NK-92 (cell line): Measurements from ENCODE around the gene CLDN16.

Experiments
- DNase-seq: peaks from one replicate; lab custom pipeline; 2025; ENCODE audit not compliant: unreplicated experiment; lab: John Stamatoyannopoulos, UW

CLDN16 gene

DNA sequence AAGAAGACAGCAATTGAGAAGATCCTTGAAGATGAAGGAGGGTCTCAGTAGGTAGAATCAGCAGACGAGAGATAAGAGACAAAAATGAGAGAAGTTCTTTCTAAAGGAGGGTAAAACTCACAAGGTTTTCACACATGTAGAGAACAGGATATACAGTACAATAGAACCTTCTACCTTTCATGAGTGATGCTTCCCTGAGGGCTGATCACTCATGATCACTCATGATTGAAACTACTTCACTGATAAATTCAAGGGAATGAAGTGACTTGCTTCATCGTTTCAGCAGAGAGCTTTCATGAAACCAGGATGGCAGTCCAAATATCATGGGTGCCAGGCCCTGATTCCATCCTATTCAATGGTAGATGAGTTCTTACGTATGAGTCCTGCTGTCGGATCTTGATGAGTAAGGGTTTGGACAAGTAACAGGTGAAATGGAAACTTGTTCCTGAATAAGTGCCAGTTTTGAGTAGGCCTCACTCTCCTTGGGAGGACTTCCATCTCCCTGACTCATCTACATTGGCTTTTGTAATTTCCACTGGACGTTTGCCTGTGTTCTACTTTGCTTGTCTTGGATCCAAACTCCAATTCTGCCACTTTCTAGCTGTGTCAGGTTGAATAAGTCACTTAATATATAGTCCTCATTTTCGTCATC, 9.6 kb upstream of the CLDN16 start:
- DNase-seq = no peak

DNA sequence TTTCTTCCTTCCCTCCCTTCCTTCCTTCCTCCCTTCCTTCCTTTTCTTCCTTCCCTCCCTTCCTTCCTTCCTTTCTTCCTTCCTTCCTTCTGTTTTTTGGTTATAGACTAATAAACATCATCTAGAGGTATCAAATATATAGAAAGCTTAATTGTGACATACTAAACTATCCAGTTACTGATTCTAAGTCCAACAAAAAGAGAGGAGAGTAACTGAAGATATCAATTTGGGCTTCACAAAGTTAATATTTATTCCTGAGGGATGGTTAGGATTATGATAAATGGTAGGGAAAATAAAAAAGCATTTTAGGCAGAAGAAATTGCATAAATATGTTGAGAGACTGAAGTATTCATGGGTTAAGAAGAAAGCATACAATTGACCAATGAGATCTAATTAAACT, 7.8 kb upstream of the CLDN16 start:
- DNase-seq = no peak

DNA sequence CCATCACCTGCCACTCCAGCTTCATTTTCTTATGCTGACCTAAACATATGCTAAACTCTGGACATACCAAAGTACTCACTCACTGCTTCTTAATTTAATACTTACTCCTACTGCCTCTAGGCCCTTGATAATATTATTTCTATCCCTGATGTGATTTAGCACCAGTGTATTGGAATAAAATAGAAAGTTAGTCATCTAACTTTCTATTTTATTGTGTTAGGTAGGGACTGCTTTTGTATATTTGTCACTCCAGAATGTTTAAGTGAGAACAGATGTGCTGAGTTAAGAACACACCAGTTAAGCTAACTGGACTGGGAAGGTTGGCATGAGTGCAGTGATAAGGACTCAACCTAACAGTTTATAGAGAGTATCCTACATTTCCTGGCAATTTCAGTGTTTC, 6.5 kb upstream of the CLDN16 start:
- no peak for DNase-seq

DNA sequence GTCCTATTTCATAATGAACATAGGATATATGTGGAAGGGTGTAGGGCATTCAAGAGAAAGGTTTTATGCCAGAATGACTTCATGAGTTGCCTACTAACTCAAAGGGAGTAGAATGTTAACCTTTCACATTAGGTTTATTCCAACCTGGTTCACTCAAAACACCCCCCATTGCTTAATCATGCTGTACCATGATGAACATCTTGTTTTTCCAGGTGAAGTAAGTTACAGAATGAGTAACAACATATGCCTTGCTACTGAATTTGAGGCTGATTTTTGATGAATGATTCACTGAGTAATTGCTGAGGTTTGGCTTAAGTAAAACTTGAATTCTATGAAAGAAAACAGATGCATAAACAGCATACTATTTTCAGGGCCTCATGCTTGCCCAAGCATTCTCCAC, 5.9 kb upstream of the CLDN16 start:
- no peak for DNase-seq

DNA sequence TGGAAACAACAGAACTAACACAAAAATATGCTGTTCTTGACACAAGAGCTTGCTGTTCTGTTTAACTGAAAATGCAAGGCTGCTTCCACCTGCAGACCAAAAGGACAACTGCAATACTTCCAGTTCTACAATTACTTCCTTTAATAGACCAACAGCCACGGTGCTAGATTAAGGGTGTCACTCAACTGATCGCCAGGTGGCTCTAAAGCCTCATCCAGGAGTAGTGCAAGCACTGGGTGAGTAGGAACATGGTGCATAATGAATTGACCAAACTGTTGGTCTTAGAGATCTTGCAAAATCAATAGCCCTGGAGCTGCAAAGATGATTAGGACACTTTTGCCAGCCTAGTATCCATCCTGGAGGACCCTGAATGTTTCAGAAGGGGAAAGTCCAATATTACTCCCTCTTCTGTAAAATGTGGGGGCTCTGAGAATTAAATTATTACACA, 3.6 kb upstream of the CLDN16 start:
- DNase-seq = no peak

DNA sequence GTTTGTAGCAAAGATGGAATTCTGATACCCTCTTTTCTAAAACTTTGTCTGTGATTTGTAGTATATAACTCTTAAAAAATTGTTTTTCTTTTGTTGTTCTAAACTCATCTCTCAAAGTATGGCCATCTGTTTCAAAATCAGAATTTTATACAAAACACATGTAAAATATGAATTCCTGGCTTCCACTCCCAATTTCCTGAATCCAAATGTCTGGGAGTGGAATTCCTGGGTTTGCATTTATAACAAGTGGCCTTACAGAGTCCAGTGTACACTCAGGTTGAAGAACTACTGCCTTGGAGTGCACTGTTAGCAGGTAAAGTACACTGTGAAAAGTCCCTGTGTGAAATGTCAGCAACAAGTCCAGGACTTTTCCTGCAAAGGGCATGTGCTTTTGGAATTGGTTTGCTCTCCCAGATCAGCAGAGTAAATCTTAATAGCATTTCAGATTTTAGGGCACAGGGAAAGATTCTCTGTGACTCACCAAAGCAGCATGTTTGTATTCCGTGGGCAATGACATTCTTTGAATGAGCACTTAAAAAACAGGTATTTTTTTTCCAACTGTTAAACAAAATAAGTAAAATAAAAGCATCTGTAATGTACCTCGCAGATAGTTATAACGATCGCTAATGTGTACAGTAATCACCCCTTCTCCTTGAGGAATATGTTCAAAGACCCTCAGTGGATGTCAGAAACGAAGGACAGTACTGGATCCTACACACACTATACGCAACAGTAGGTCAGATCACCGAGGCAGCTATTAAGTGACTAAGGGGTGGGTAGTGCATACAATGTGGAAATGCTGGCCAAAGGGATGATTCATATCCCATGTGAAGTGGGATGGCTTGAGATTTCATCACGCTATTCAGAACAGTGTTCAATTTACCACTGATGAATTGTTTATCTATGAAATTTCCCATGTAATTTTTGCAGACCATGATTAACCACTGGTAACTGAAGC, 2.0 kb upstream of the CLDN16 start:
- DNase-seq = no peak

DNA sequence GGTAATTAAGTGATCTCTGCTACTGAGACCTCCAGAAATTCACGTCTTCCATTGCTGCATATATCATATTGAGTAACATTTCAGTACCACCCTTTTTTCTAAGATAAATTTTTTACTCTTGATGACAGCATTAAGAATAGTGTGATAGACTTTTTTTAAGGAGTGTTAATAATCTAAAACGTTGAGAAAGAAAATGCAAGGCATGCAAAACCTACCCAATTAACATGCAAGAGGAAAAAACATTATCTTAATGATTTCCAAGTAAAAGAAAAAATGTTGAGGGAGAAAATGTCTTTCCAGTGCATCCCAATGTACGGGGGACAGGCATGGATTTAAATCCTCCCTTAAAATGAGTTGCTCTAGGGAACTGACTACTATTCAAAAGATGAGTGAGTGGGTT, 740 bp downstream of the CLDN16 start:
- no peak for DNase-seq

DNA sequence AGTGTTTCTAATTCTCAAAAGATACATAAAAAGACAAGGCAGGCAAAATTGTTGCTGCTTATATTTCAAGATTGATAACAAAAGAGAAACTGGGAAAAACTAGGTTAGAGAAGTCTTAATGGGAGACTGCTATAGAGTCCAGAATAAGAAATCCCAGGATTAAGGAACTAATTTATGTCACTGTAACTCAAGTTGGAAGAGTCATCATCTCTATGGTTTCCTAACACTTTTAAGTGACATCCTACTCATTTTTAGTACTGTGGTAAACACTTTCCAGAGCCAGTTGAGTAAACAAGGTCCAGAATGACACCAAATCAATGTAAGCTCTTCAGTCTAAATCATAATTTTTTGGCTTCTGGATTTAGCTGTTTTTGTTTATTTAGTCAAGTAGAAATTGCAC, 8.0 kb downstream of the CLDN16 start:
- DNase-seq = no peak

DNA sequence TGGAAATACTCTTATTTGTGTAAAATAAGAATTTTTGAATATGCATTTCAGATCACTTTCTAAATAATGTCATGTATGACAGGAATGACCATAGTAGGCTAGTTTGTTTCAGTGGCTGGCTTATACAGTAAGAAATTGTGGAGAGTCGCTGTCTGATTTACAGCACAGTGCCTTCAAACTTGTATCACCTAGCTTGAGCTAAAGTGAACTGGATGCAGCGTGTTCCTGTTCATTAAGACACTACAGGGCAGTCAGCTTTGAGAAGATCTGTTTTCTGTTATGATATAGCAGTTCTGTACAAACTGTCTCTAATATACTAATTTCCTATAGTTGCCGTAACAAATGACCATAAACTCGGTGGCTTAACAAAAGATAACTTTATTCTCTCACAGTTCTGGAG, 9.9 kb downstream of the CLDN16 start:
- DNase-seq = no peak

DNA sequence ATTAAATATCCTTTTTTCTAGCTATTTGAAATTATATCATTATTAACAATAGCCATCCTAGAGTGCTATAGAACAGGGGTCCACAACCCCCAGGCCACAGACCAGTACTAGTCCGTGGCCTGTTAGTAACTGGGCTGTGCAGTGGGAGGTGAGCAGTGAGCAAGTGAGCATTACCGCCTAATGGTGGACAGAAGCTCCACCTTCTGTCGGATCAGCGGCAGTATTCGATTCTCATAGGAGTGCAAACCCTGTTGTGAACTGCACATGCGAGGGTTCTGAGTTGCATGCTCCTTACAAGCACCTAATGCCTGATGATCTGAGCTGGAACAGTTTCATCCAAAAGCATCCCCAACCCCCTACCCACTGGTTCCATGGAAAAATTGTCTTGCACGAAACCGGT, 11.7 kb downstream of the CLDN16 start:
- DNase-seq = no peak

DNA sequence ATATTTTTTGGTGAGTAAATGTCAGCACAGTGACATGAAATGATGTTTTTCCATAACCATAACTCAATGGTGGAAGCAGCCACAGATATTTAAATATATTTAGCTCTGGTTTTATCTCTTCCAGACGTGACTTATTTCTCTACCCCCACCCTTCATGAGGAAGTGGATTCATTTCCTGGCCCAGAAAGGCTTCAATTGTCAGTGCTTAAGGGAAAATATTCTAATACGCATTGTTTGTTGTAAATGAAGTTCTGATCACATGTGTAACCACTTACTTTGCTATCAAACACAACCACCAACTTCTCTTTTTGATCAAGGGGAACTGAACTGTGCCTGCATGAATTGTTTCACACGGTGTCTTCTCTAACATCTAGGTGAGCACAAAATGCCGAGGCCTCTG, 14.0 kb downstream of the CLDN16 start:
- DNase-seq = no peak

DNA sequence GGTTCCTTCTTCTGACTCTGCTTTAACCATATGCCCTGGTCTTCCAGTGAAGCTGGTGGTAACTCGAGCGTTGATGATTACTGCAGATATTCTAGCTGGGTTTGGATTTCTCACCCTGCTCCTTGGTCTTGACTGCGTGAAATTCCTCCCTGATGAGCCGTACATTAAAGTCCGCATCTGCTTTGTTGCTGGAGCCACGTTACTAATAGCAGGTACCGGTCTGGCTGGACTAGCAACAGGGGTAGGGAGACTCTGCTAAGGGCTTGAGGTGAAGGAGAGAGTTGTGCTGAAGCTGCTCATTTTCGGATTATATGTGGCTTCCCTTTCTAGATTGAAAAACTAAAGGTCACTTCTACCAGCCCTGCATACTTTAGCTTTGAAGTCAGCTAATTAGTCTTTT, 16.8 kb downstream of the CLDN16 start:
- no peak for DNase-seq

DNA sequence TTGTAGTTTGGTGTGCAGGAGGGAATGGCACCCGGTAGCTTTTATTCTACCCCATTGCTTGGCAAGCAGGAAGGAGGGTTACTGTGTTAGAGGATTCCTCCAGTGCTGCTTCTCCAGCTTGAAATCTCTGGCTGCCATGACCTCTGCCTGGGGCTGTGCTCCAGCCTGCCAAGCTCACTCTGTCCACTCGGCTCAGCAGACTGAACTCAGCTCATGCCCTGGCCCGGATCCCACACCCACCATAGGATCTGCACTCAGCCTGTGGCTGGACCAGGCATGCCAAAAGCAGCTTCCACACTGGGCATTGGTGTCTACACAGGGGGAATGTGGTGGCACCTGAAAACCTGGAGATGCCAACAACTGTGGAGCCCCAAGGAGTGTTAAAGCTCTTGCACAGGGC, 26.3 kb downstream of the CLDN16 start:
- DNase-seq = no peak

DNA sequence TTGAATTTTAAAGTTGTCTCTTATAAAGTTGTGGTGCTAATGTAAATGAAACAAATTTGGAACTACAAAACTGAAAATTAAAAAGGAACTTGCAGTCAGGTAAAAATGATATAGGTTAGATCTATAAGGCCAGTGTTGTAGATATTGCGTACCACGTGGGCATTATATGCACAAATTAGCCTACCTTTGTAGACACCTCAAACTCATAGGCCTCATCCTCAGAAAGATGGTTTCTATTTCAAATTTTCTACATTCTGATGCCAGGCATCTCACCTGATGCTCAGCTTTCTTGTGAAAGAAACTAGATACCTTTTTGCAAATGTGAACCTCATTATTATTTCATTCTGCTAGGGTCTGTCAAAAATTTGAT, 36.1 kb downstream of the CLDN16 start:
- DNase-seq = no peak

DNA sequence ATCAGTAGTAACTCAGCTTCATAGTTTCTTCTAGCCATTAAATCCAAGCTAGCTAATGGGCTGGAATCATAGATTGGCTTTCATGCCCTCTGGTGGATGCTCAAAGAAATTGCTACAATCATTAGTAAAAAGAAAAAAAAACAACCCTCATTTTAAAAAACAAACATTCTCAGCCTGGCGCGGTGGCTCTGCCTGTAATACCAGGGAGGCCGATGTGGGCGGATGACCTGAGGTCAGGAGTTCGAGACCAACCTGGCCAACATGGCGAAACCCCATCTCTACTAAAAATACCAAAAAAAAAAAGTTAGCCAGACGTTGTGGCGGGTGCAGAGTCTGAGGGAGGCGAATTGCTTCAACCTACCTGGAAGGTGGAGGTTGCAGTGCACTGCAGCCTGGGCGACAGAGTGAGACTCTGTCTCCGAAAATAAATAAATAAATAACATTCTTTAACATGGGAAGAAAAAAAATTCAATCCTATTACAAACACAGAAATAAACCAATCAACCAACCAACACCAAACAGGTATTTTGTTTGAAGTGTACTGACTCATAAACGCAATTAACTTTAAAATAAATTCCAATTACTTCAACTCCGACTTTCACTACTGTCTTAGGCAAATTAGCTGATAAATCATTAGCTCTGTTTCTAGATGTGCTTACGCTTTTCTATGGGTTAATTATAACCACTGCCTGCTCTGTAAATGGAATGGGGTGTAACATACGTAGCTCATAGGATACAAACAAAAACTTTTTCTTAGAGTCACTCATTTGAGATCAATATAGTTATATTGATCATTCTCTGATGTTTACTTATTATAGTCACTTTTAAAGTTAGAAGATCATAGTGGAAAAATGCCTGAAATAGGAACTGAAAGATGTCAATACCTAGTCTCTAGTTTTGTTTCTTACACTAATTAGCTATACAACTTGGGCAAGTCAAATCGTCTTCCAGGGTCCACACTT, 36.8 kb downstream of the CLDN16 start:
- DNase-seq = no peak

DNA sequence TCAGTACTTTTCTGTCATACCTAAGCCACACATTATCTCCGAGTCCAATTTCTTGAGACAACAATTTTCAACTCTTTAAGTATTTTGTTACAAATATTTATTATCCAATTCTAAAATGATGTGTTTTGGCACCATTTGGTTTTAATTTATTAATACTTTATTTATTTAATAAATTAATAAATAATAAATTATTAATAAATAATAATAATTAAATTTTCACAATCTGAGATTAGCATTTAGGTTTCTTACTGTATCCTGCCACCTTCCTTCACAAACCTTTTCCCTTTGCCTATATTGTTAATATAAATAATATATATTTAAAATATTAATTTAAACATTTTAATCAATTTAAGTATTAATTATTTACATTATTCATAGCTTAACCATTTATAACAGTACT, 37.9 kb downstream of the CLDN16 start:
- DNase-seq = no peak

DNA sequence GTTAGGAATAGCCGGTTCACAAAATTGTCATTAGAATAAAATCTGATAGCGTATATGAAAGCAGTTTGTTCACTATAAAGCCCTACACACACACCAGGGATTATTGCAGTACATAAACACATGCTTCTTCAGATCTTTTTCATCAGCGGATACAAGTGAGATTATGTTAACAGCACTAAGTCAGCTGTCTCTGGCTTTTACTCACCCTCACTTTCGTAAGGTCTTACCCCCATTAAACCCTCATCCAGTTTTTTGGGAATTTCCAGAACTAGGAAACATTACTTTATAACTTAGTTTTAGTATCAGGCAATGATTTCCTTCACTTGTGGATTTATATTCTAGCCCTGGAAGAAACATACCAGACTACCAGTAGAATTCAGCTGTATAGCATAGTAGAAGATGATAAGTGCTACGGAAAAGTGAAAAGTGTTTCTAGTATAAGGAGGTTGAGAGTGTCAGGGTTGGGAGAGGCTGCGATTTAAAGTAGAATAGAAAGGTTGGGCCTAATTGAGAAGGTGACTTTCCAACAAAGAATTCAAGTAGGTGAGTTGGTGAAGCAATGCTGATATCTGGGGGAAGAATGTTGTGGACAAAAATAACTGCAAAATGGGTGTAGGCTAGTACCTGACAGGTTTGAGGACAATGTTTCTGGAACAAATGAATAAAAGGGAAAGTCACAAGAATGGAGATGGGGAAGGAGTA, 39.0 kb downstream of the CLDN16 start:
- no peak for DNase-seq

DNA sequence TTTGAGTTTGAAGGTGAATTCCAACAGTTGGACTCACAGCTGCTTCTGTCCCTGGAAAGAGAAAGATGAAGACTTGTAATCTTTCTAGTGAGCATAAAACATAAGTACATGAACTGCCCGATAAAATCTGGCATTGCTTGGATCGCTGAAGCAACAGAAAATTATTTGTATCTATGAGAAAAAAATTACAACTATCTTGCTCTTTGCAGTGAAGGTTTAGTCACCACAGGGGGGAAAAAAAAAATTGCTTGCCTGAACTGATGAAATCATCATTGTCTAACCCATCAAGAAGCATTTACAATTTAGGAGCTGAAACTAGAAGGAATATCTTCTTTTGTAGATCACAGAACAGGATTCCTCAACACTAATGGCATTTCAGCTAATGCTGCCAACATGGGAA, 41.7 kb downstream of the CLDN16 start:
- DNase-seq = no peak

DNA sequence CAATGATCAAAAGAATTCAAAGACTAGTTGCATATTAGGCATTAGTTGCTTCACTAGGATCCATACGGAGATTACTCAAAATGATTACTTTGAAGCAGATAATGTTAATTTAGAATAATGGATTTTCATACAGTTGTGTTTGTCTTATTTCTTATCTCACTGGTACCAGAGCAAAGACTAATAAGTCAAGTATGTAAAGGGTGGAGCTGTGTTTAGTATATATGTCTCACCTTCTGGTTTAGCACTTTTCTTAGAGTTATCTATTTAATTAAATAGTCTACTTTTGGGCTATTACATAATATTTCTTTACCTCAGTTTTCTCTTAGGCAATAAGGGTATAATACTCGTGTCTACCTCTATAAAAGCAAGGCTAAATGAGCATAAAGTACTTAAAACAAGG, 42.9 kb downstream of the CLDN16 start:
- no peak for DNase-seq

DNA sequence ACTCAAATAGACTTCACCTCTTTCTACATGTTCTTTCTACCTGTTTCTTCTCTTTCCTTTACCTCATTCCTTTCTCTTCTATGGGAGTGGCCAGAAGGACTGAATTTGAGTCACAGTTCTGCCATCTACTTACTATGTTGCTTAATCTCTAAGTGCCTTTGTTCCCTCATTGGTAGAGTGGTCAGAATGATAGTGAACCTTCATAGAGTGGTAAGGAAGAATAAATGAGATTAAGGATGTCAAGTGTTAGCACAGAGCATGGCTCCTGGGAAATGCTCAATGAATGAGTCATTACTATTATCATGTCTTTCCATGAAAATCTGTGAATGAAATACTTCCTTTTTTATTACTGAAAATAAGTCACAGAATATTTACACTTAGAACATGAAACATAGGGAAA, 44.3 kb downstream of the CLDN16 start:
- no peak for DNase-seq

DNA sequence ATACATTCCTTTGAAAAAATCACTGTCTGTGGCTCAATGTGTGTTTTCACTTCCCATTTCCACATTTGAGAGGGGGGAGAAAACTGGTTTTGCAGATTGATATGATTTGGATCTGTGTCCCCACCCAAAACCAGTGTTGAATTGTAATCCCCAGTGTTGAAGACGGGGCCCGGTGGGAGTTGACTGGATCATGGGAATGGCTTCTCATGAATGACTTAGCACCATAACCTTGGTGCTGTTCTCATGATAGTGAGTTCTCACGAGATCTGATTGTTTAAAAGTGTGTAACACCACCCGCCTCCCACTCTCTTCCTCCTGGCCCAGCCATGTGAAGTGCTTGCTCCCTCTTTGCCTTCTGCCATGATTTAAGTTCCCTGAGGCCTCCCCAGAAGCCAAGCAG, 45.7 kb downstream of the CLDN16 start:
- DNase-seq = no peak
